ENCODE data around the gene GRHL1. TPM values are rescaled to one million over a fixed set of nuclear protein-coding genes. Genes with fewer than 3 reads are reported as not detected.

The GRHL1 gene
- total and polyA plus RNA-seq, 2 donors (not counting 3 experiments of a cell fraction or from before 2014, with no cell fraction given), result 0.37 to 1.1 TPM

GRCh38 chr2:9944330-9944758 is 7.1 kb upstream of the GRHL1 start:
- intact Hi-C loops (cut with micrococcal nuclease) (no loop called here), dilution Hi-C loops (cut with MboI; ENCODE audit: extremely low pct_ligation_motif_present, low sequenced_read_pairs) (no loop called here)
- Histone ChIP-seq H3K9me3 (replicated peaks; ENCODE audit: control insufficient read depth, insufficient read depth, low read length) (no peaks in the 10 kb centered on the region), H3K9me1 (replicated peaks; ENCODE audit: control insufficient read depth, extremely low read depth, insufficient read depth, low read length) (no peaks in the 10 kb centered on the region), H2AFZ (ENCODE audit: low read depth, low read length) (no peak overlapping the region), H4K20me1 (replicated peaks; ENCODE audit: control insufficient read depth, extremely low read depth, insufficient read depth, low read length) (no peaks in the 10 kb centered on the region), H3K36me3 (ENCODE audit: control insufficient read depth in 2 of 2, extremely low read depth in 1 of 2, insufficient read depth in 2 of 2, low read length in 2 of 2) (no peaks in the 10 kb centered on the region), H3K79me2 (ENCODE audit: control insufficient read depth, insufficient read depth, low read length) (no peaks in the 10 kb centered on the region), H3K4me3 (replicated peaks in 1 of 3; ENCODE audit: insufficient read depth in 1 of 3, low read depth in 1 of 3, low read length in 3 of 3) (no peak overlapping the region), H3K4me1 (ENCODE audit: control insufficient read depth, extremely low read depth, insufficient read depth, low read length) (no peaks in the 10 kb centered on the region), H3K4me2 (ENCODE audit: insufficient read depth, low read length) (no peak overlapping the region), H3K9ac (replicated peaks; ENCODE audit: extremely low read depth, insufficient read depth, low read length) (no peak overlapping the region), H3K27ac (ENCODE audit: insufficient read depth, low read depth, low read length) (no peak overlapping the region), H3K27me3 (ENCODE audit: control insufficient read depth in 2 of 2, insufficient read depth in 2 of 2, low read length in 2 of 2) (peaks cover 11 to 14% of the 10 kb centered on the region in 2 experiments)
- no TSS peak for BruUV-seq (replicated peaks)
- TF ChIP-seq POLR2AphosphoS5 (IDR thresholded peaks at IDR 0.05; ENCODE audit: insufficient read depth, low read depth, low read length) (no peak), EZH2 (IDR thresholded peaks at IDR 0.05; ENCODE audit: borderline replicate concordance, low read depth, low read length, severe bottlenecking) (no peak), MYC (IDR thresholded peaks at IDR 0.05; ENCODE audit: low read depth, low read length) (no peak), GATA2 (IDR thresholded peaks at IDR 0.05; ENCODE audit: insufficient read depth, insufficient read length, low read depth, low read length) (no peak), MAX (IDR thresholded peaks at IDR 0.05; ENCODE audit: insufficient read depth, insufficient read length) (no peak), JUN (IDR thresholded peaks at IDR 0.05; ENCODE audit: borderline replicate concordance, insufficient read depth, insufficient read length, low read depth) (no peak), POLR2A (IDR thresholded peaks at IDR 0.05; ENCODE audit: low read depth, low read length) (no peak), FOS (IDR thresholded peaks at IDR 0.05; ENCODE audit: borderline replicate concordance, insufficient read depth, low read length) (no peak), CTCF (IDR thresholded peaks at IDR 0.05; ENCODE audit: extremely low read depth in 1 of 2, insufficient read depth in 1 of 2, low read depth in 1 of 2, low read length in 2 of 2) (no peak)
- DNase-seq (ENCODE audit: low read depth, low spot score) (no peak), FAIRE-seq (no peak)
- ChIA-PET POLR2A (interaction anchor here (0.7 kb wide), 1 partner anchor 64 kb away, joined by 3 read pairs; no protein-coding TSS in a partner anchor), CTCF (interaction anchor here (1.1 to 2.4 kb wide), 3 partner anchors 25 to 43 kb away, joined by 3 to 12 read pairs (median 3); no protein-coding TSS in a partner anchor)

Measured in endothelial cell of umbilical vein (primary cell).